ENCODE results near the gene CDC27.

DNA sequence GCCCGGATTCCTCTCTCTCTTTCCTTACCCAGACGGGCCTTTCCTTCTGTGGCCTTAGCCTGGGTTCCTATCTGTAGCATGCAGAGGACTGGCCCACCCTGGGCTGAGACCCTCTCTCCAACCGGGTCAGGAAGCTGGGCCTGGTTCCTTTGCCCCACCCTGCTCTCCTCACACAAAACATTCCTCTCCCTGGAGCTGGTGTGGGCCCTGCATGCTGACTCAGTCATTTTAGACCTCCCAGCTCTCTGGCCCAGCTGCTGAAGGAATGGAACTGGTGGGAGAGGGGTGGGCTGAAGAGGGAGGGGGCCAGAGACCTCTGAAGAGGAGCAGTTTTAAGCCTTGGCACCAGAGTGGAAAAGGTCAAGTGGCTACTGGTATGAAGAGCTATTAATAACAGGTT lies 21.0 kb upstream of the CDC27 start:
- TF ChIP-seq, protein P1, sequence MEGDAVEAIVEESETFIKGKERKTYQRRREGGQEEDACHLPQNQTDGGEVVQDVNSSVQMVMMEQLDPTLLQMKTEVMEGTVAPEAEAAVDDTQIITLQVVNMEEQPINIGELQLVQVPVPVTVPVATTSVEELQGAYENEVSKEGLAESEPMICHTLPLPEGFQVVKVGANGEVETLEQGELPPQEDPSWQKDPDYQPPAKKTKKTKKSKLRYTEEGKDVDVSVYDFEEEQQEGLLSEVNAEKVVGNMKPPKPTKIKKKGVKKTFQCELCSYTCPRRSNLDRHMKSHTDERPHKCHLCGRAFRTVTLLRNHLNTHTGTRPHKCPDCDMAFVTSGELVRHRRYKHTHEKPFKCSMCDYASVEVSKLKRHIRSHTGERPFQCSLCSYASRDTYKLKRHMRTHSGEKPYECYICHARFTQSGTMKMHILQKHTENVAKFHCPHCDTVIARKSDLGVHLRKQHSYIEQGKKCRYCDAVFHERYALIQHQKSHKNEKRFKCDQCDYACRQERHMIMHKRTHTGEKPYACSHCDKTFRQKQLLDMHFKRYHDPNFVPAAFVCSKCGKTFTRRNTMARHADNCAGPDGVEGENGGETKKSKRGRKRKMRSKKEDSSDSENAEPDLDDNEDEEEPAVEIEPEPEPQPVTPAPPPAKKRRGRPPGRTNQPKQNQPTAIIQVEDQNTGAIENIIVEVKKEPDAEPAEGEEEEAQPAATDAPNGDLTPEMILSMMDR (IDR thresholded peaks at IDR 0.05 in 4 of 5, conservative IDR thresholded peaks at IDR 0.05 in 1 of 5): no peak
- no peak for TF ChIP-seq POLR2A (IDR thresholded peaks at IDR 0.05)
